Body of pancreas (tissue), 4 donors: ENCODE data around the gene PCDHGA5. TPM values are rescaled to one million over a fixed set of nuclear protein-coding genes. Genes with fewer than 3 reads are reported as not detected.

Source experiments
- ATAC-seq: fragments of 150-250 bp; one replicate; pipeline ENCODE4 v1.9.1; 2016
- DNase-seq, 4 donors: peaks; one replicate each; pipeline ENCODE4 v3.0.0-alpha.2; 2019
- H3K27ac ChIP-seq, 4 donors: fragments of 200-600 bp; sonication (generic); 1 replicate in 3 of 4; 2 replicates in 1 of 4; pipeline versions ENCODE4 v1.5.1 to v1.6.1; 2016 to 2019; ENCODE audit warnings: mild to moderate bottlenecking in 1 of 4, mixed read lengths in 1 of 4, moderate library complexity in 1 of 4
- H3K27me3 ChIP-seq, 2 donors: fragments of 200-600 bp; sonication (generic); one replicate each; pipeline ENCODE4 v1.6.0; 2016; ENCODE audit warnings: mild to moderate bottlenecking in 1 of 2
- H3K36me3 ChIP-seq, 2 donors: fragments of 200-600 bp; sonication (generic); replicated peaks in 1 of 2; 2 replicates each; pipeline ENCODE4 v1.5.1; 2016; ENCODE audit warnings: low read depth in 2 of 2; ENCODE audit not compliant: insufficient read depth in 1 of 2
- H3K4me1 ChIP-seq: fragments of 200-600 bp; sonication (generic); one replicate; pipeline ENCODE4 v1.6.0; 2016
- H3K4me3 ChIP-seq, 2 donors: fragments of 200-600 bp; sonication (generic); 1 replicate in 1 of 2; 2 replicates in 1 of 2; pipeline ENCODE4 v1.5.1; 2016 to 2019
- H3K9me3 ChIP-seq, 3 donors: fragments of 200-600 bp; sonication (generic); 1 replicate in 2 of 3; 2 replicates in 1 of 3; pipeline ENCODE4 v1.5.1; 2016
- CTCF ChIP-seq, 7 experiments: fragments of 450-650 bp in 4 of 7; fragments of 200-600 bp in 3 of 7; sonication (generic) in 3 of 7; IDR thresholded peaks; one replicate each; pipeline ENCODE4 v1.5.1; 2016 to 2019; ENCODE audit warnings: antibody characterized with exemption in 7 of 7
- POLR2A ChIP-seq, 3 donors: fragments of 450-650 bp; IDR thresholded peaks; one replicate each; pipeline ENCODE4 v1.6.1; 2016; ENCODE audit warnings: antibody characterized with exemption in 3 of 3, mild to moderate bottlenecking in 2 of 3
- WGBS, 2 donors: methylation state at CpG; one replicate each; pipeline ENCODE4 v1.1.5; 2017; 5-methylcytosine and 5-hydroxymethylcytosine counted together
- intact Hi-C: fragments of 100-400 bp; cut with DNase I; formaldehyde crosslinking; loops from one replicate; pipeline ENCODE4 v1.15.1; 2023
- total RNA-seq, 2 donors: library from RNA; depleted of rRNA; stranded (reverse); fragments of >200 nt; gene quantifications; one replicate each; pipeline ENCODE4 v1.1.0, GENCODE V29; 2016

PCDHGA5 gene
- total RNA-seq, 2 donors from 2014 or later = 5.6 to 6.0 TPM

GRCh38 chr5:141398608-141399007, 34.6 kb downstream of the PCDHGA5 start:
- TF ChIP-seq POLR2A (IDR thresholded peaks at IDR 0.05) = no peak
- TF ChIP-seq CTCF (IDR thresholded peaks at IDR 0.05) = no peak
- 19 to 30% methylated on average over 15 of the region's 15 CpGs for WGBS, 2 donors
- intact Hi-C loops = no loop called here
- H3K9me3 ChIP-seq = peaks cover 0 to 63% (median 8%) of the 10 kb centered on the region in 3 donors
- H3K27ac ChIP-seq = no peak overlapping the region
- no peak overlapping the region for H3K4me3 ChIP-seq
- no peaks in the 10 kb centered on the region for H3K36me3 ChIP-seq
- no peaks in the 10 kb centered on the region for H3K27me3 ChIP-seq
- DNase-seq (no peak), ATAC-seq (no peak)
- H3K4me1 ChIP-seq = no peaks in the 10 kb centered on the region

- TF ChIP-seq CTCF (IDR thresholded peaks at IDR 0.05) (no peak), POLR2A (IDR thresholded peaks at IDR 0.05) (no peak)
- no peak for DNase-seq
- H3K4me1 ChIP-seq = no peaks in the 10 kb centered on the region
- no peaks in the 10 kb centered on the region for H3K27me3 ChIP-seq
- no peaks in the 10 kb centered on the region for H3K36me3 ChIP-seq
- no peak overlapping the region for H3K27ac ChIP-seq
- H3K9me3 ChIP-seq = peaks cover 0 to 64% (median 10%) of the 10 kb centered on the region in 3 donors
- ATAC-seq = no peak
- WGBS, 2 donors = 17 to 25% methylated on average over 11 to 51 of the region's 61 CpGs
- intact Hi-C loops = no loop called here
- no peak overlapping the region for H3K4me3 ChIP-seq
These were observed 35.7 kb downstream of the PCDHGA5 start for GRCh38 chr5:141399555-141400258.

GRCh38 chr5:141402553-141403243, 38.7 kb downstream of the PCDHGA5 start, which contains the start of gene PCDHGA9:
PCDHGA9 (plus strand) TSS chr5:141402778; CDS start chr5:141402953, 175 bp downstream.
- peak in 3 of 7 experiments; percentile 24 to 32 (median 26) for TF ChIP-seq CTCF (IDR thresholded peaks at IDR 0.05)
- no peak for TF ChIP-seq POLR2A (IDR thresholded peaks at IDR 0.05)
- Histone ChIP-seq H3K27ac (no peak within 1 kb of the TSS), H3K27me3 (no peaks in the 10 kb centered on the region), H3K36me3 (no peaks in the 10 kb centered on the region), H3K4me3 (no peak within 1 kb of the TSS), H3K4me1 (no peaks in the 10 kb centered on the region), H3K9me3 (peaks cover 0 to 65% (median 10%) of the 10 kb centered on the region in 3 donors)
- intact Hi-C loops = no loop called here
- no peak for DNase-seq
- no peak for ATAC-seq
- WGBS, 2 donors = 21 to 22% methylated on average over 25 to 27 of the region's 27 CpGs

GRCh38 chr5:141403387-141403786, 39.4 kb downstream of the PCDHGA5 start:
- Histone ChIP-seq H3K4me3 (no peak overlapping the region), H3K4me1 (no peaks in the 10 kb centered on the region), H3K36me3 (no peaks in the 10 kb centered on the region), H3K9me3 (peaks cover 0 to 71% (median 10%) of the 10 kb centered on the region in 3 donors), H3K27ac (no peak overlapping the region), H3K27me3 (no peaks in the 10 kb centered on the region)
- 23% methylated on average over 17 to 22 of the region's 22 CpGs for WGBS, 2 donors
- ATAC-seq (no peak), DNase-seq (no peak)
- TF ChIP-seq POLR2A (IDR thresholded peaks at IDR 0.05) (no peak), CTCF (IDR thresholded peaks at IDR 0.05) (no peak)
- intact Hi-C loops = no loop called here
